G401 (cell line): ENCODE measurements around the gene GGT7. TPM values are rescaled to one million over a fixed set of nuclear protein-coding genes. Genes with fewer than 3 reads are reported as not detected.
"Not testable (repeated sequence)": the region's sequence is repeated elsewhere in the genome, so short reads cannot be mapped to it uniquely, and the experiment has no call there.

Experiments used
- DNase-seq: peaks from one replicate; pipeline ENCODE4 v3.0.0-alpha.2; 2015; ENCODE audit warnings: low spot score
- in situ Hi-C: cut with HindIII; loops from 2 replicates; pipeline ENCODE4 v1.10.0; 2016; ENCODE audit warnings: low sequenced_read_pairs, mixed read lengths
- total RNA-seq: library from RNA; depleted of rRNA; stranded (reverse); fragments of >200 nt; shearing (Covaris generic); gene quantifications from 2 replicates; pipeline ENCODE4 v1.2.3, GENCODE V29; 2014

GGT7 gene
- total RNA-seq, 1 experiment from 2014 or later = 11.2 TPM

- in situ Hi-C loops = no loop called here
- no peak for DNase-seq
Observed at GRCh38 chr20:34886122-34886521, 13.5 kb upstream of the GGT7 start.

- DNase-seq = no peak
- in situ Hi-C loops = no loop called here
Observed at GRCh38 chr20:34884260-34884659, 11.6 kb upstream of the GGT7 start.

GRCh38 chr20:34883809-34884208 is 11.2 kb upstream of the GGT7 start:
- in situ Hi-C loops = no loop called here
- DNase-seq = no peak

DNA sequence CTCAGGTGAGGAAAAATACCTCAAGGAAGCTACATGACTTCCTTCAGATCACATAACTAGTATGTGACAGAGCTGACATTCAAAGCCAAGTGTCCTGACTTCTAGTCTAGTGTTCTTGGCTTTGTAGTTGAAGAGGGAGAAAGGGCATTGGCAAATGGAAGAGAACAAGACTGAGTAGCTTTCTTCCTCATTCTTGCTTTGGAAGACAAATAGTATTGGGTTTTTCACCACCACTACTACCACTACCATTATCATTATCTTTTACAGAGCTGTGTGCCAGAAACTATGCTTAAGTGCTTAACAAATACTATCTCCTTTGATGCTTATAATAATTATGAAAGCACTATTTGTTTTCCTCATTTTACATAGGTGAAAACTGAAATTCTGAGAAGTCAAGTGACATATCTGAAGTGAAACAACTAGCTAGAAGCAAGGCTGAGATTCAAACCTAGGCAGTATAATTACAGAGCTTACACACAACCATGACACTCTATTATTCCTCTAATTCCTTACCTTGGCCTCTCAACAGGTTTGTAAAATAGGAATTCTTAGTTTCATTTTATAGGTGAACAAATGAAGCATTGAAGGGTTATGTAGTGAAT is 10.5 kb upstream of the GGT7 start:
- in situ Hi-C loops = no loop called here
- no peak for DNase-seq

DNA sequence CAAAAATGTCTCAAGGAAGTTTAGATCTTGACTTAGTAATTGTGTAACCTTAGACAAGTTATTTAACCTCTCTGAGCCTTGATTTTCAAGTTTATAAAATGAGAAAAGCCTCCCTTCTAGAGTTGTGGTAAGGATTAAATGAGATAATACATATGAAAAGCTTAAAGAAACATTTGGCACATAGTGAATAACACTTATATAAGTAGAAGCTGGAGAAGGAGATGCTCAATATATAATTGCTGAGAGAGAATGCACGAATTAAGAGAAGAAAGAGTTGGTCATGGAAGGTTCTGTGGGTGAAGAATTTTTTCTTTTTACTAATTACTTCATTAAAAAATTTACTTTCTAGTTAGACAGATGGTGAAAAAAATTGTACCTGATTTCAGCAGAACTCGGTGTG is 9.0 kb upstream of the GGT7 start:
- in situ Hi-C loops = no loop called here
- DNase-seq = no peak

DNA sequence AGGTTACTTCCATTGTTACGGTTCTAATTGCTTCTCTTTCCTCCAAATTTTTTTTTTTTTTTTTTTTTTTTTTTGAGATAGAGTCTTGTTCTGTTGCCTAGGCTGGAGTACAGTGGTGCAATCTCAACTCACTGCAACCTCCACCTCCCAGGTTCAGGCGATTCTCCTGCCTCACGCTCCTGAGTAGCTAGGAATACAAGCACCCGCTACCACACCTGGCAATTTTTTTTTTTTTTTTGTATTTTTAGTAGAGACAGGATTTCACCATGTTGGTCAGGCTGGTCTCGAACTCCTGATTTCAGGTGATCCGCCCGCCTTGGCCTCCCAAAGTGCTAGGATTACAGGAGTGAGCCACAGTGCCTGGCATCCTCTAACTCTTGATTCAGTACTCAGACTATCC is 8.3 kb upstream of the GGT7 start:
- DNase-seq, in situ Hi-C loops: not testable (repeated sequence)

- in situ Hi-C loops = no loop called here
- DNase-seq = no peak
Observed at GRCh38 chr20:34880215-34880850, 7.7 kb upstream of the GGT7 start.

DNA sequence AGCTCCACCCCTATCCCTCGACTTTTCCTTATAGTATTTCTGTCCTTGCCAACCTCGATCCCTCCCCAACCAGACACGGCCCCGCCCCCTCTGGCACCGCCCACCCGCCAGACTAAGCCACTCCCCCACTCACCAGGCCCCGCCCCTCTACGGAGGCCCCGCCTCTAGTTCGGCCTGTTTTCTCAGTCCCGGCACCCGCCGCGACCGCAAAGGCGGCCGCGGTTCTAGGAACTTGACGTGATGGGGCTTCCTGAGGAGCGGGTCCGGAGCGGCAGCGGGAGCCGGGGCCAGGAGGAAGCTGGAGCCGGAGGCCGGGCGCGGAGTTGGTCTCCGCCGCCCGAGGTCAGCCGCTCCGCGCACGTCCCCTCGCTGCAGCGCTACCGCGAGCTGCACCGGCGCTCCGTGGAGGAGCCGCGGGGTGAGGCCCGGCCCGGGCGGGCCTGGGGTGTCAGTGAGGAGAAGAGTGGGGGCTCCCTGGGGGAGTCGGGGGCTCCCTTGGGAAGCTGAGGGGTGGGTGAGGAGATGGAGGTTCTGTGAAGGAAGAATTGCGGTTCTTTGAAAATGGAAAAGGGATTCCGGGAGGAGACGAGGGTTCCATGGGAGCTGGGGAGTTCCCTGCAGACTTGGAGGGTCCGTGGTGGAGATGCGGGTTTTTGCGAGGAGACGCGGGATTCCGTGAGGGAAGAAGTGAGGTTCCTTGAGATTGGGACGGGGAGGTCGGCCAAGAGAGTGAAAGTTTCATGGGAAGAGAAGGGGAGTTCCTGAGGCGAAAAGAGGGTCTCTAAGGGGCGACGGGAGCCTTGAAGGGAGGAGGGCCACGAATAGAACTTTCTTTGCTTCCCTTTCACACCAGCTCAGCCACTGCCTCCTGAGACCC is 4.0 kb upstream of the GGT7 start, which contains the start of gene ACSS2:
Gene ACSS2 (plus strand): TSS at position 207 of the 877 bp plus-strand sequence. CDS start 34 bp downstream, at position 241.
- DNase-seq = peak; percentile 97
- in situ Hi-C loops = no loop called here

- no peak for DNase-seq
- in situ Hi-C loops = no loop called here
Observed at GRCh38 chr20:34875642-34876405, 3.2 kb upstream of the GGT7 start.

DNA sequence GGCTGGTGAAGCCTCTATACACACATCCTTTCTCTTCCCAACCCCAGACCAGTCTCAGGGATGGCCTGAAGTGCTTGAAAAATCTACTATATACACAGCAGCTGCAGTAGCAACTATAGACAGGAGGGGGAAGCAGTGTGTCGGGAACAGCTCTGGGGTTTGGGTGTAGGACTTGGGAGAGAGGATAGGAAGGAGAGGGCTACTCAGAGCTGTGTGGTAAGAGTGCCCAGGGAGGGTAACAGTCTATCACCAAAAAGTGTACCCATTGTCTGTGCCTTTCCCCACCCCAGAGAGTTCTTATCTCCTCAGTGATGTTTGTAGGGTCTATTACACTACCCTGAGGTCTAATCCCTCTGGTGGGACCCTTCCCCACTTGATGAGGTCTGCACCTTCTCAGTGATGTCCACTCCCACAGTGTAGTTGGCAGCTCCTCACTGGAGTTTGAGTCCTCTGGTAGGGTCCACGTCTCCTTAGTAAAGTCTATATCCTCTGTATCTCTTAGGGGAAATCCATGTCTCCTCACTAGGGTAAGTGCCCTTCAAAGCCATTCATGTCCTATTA is 1.5 kb upstream of the GGT7 start:
- in situ Hi-C loops = no loop called here
- DNase-seq = peak; percentile 85

DNA sequence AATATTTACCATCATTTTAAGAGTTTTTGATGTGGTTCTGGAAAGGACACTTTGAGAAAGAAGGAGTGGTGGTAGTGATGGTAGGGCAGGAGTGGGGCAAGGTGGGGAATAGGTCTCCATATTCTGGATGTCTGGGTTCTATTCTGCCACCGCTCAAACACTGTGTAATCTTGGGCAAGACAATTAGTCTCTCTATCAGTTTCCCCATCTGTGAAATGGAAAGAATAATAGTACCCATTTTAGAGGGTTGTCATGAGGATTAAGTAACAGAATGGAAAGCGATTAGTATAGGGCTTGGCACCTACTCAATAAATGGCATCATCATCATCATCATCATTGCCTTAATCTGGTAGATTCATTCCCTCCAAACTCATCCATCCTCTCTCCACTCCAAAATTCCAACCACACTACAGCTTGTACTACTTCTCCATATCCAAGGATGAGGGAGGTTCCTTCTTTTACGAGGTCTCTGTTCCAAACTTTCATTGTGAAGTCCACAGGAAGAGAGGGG is 982 bp upstream of the GGT7 start:
- in situ Hi-C loops = no loop called here
- no peak for DNase-seq

DNA sequence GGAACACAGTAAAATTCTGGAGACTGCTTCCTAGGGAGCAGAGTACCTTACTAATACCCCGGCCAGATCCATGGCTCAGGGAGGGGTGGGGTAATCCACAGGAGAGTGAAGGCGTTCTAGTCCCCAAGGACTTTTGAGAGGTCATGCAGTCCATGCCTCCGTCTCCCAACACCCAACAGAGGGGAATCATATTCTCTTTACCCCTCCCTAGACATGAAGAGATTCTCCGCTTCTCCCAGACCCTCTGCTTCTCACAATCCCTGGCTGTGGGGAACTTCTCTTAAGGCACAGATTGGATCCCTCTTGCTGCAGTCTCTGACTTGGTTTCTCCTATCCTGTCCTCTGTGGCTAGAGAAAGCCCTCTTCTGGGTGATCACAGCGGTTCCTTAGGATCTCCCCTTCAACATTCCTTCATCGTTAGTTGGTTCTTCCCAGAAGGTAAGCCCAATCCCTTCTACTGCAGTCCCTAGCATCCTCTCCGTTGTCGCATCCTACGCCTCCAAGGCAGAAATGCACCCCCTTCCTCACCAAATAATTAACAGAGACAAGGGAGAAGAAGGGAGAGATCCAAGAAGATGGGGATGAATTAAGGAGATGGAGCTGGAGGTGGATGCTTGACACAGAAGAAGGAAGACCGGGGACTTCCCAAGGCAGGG is 562 bp downstream of the GGT7 start:
- in situ Hi-C loops = no loop called here
- DNase-seq = peak; percentile 44

DNA sequence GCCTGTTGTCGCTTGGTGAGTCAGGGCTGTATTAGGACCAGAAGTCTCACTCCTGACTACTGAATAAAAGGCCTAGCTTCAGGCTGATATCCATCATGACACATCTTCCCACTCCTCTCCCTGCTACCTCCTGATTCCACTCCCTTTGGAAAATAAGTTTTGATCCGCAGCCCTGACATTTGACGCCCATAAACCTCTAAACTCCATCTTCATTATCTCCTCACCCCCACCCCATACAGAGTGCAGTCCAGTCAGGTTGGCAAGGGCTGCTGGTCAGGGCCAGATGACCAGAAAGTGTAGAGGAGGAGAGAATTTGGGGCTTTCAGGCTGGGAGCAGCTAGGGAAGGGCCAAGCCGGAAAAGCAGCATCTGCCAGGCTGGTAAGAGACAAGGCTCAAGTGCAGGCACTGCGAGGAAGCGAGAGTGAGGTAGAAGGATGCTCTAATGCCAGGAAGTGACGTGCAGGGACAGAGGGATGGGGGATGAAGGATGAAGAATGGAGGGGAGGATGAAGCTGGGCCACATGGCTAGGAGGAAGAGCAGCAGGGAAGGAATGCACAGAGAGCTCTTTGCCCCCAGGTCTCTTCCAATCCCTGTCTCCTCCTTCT is 1.2 kb downstream of the GGT7 start:
- DNase-seq = peak; percentile 87
- in situ Hi-C loops = no loop called here

DNA sequence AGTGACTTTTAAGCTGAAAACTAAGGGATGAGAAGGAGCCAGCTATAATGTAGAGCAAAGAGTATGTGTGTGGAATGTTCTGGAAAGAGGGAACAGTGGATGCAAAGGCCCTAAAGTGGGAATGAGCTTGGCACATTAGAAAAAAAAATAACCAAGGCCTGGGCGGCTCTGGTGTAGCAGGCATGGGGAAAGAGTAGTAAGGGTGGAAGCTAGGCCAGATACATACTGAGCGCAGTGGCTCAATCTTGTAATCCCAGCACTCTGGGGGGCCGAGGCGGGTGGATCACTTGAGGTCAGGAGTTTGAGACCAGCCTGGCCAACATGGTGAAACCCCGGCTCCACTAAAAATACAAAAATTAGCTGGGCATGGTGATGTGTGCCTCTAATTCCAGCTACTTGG is 8.4 kb downstream of the GGT7 start:
- in situ Hi-C loops = no loop called here
- no peak for DNase-seq

DNA sequence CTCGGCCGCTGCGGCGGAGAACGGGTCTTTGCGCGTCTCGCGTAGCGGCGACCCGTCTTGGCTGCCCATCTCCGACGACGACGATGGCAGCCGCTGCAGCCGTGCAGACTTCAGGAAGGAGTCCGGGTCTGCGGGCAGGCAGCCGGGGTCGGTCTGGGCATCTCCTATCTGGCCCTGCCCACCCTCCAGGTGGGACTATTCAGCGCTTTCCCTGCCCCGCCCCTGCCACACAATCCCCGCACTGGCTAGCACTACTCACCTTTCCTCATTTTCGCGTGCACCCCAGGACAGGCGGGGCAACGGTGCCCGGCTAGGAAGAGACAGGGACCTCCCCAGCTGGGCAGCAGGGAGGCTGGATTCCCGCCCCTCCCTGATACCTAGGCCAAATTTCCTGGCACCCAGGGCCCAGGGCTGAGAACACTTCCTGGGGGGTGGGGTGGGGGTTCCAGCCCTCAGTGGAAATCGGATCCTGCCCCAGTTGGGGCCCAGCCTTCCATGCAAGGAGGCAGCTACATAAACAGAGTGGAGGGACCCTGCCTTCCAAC is 9.2 kb downstream of the GGT7 start:
- in situ Hi-C loops = no loop called here
- no peak for DNase-seq

DNA sequence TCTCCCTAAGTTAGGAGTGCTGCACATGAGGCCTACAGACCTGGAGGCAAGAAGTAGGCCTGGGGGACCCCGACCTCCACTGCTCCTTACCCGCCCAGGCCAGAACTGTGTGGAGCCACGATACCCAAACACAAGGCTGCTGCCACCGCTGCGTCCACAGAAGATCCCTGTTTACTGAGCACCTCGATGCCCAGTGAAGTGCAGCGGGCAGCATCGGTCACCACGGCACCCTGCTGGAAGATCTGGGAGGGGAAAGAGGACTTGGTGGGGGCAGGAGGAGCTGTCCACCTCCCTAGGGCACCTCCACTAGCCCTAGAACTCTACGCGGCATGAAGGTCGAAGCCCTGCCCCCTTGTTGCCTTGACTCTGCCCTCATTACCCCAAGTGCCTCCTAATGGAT is 9.9 kb downstream of the GGT7 start:
- in situ Hi-C loops = no loop called here
- DNase-seq = no peak

GRCh38 chr20:34861386-34862084 is 11.1 kb downstream of the GGT7 start:
- in situ Hi-C loops = no loop called here
- DNase-seq = peak; percentile 84
